Ishikawa (cell line): ENCODE data around the gene CD58.

Experiments used
- CEBPB ChIP-seq: IDR thresholded peaks from 2 replicates; pipeline ENCODE4 v1.6.1; 2012
- CREB1 ChIP-seq: IDR thresholded peaks from 2 replicates; pipeline ENCODE4 v1.6.1; 2012; ENCODE audit warnings: low read depth
- EGR1 ChIP-seq: IDR thresholded peaks from 2 replicates; pipeline ENCODE4 v1.6.1; 2012
- EP300 ChIP-seq: IDR thresholded peaks from 2 replicates; pipeline ENCODE4 v1.6.1; 2012; ENCODE audit warnings: borderline replicate concordance
- FOXM1 ChIP-seq: IDR thresholded peaks from 2 replicates; pipeline ENCODE4 v1.6.1; 2012; ENCODE audit warnings: low read depth, borderline replicate concordance
- MAX ChIP-seq: IDR thresholded peaks from 2 replicates; pipeline ENCODE4 v1.6.1; 2012
- NFIC ChIP-seq: IDR thresholded peaks from 2 replicates; pipeline ENCODE4 v1.6.1; 2012
- RAD21 ChIP-seq: IDR thresholded peaks from 2 replicates; pipeline ENCODE4 v1.6.1; 2012; ENCODE audit warnings: low read depth
- REST ChIP-seq: IDR thresholded peaks from 2 replicates; pipeline ENCODE4 v1.6.1; 2012; ENCODE audit warnings: low read depth, mild to moderate bottlenecking
- TAF1 ChIP-seq: IDR thresholded peaks from 2 replicates; pipeline ENCODE4 v1.6.1; 2012; ENCODE audit warnings: low read depth, mild to moderate bottlenecking
- TCF12 ChIP-seq: IDR thresholded peaks from 2 replicates; pipeline ENCODE4 v1.6.1; 2012; ENCODE audit warnings: low read depth
- TEAD4 ChIP-seq: IDR thresholded peaks from 2 replicates; pipeline ENCODE4 v1.6.1; 2012
- USF1 ChIP-seq: IDR thresholded peaks from 2 replicates; pipeline ENCODE4 v1.6.1; 2012
- YY1 ChIP-seq: IDR thresholded peaks from 2 replicates; pipeline ENCODE4 v1.6.1; 2012; ENCODE audit warnings: low read depth
- ZBTB7A ChIP-seq: IDR thresholded peaks from 2 replicates; pipeline ENCODE4 v1.6.1; 2012; ENCODE audit warnings: low read depth

CD58 gene

GRCh38 chr1:116503546-116504307 lies 67.1 kb downstream of the CD58 start:
- no peak for TF ChIP-seq EGR1
- TF ChIP-seq TAF1: no peak
- no peak for TF ChIP-seq REST
- no peak for TF ChIP-seq CREB1
- TF ChIP-seq EP300: no peak
- TF ChIP-seq FOXM1: no peak
- TF ChIP-seq YY1: no peak
- TF ChIP-seq MAX: no peak
- no peak for TF ChIP-seq CEBPB
- TF ChIP-seq ZBTB7A: no peak
- no peak for TF ChIP-seq TCF12
- TF ChIP-seq TEAD4: no peak
- TF ChIP-seq USF1: no peak
- TF ChIP-seq RAD21: no peak
- no peak for TF ChIP-seq NFIC

GRCh38 chr1:116502671-116503314 lies 68.0 kb downstream of the CD58 start:
- TF ChIP-seq CEBPB (no peak), EGR1 (no peak), NFIC (no peak), TEAD4 (no peak), RAD21 (no peak)

GRCh38 chr1:116501870-116502244 lies 69.0 kb downstream of the CD58 start:
- TF ChIP-seq CREB1 (no peak), EP300 (no peak), FOXM1 (no peak), EGR1 (no peak), TEAD4 (no peak), ZBTB7A (no peak), CEBPB (no peak), NFIC (no peak), MAX (no peak), RAD21 (no peak), REST (no peak), TAF1 (no peak), USF1 (no peak), TCF12 (no peak), YY1 (no peak)

GRCh38 chr1:116501125-116501869 lies 69.5 kb downstream of the CD58 start:
- TF ChIP-seq RAD21: no peak
- no peak for TF ChIP-seq MAX
- TF ChIP-seq TEAD4: no peak
- no peak for TF ChIP-seq TCF12
- TF ChIP-seq EP300: no peak
